ENCODE results near the gene COG5. TPM values are rescaled to one million over a fixed set of nuclear protein-coding genes. Genes with fewer than 3 reads are reported as not detected.

Gene COG5
- total and polyA plus RNA-seq, 4 experiments from 2014 or later: 39.3 to 87.8 (median 64.6) TPM

DNA sequence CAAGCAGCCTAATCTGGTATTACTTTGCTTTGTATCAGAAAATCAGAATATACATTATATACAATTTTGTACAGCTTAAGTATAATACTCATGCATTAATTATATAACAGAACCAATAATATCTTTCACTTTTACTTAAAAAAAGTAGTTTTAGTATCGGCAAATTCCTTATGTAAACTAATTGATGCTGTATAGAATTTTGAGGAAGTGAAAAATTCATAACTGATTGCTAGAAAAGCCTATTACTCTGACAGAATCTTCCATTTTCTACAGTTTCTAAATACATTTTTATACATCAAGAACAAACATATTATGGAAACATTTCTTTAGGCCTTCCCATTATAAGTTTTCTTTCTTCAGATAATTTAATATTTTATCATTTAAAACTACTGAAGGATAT, 217.8 kb downstream of the COG5 start:
- intact Hi-C loops (cut with micrococcal nuclease): no loop called here
- Histone ChIP-seq H3K4me1 (ENCODE audit: insufficient read depth, low read length) (no peaks in the 10 kb centered on the region), H3K27ac (ENCODE audit: low read depth, low read length) (no peak overlapping the region), H3K9me3 (ENCODE audit: control insufficient read depth in 1 of 2, low read length in 2 of 2) (no peaks in the 10 kb centered on the region), H3K4me3 (ENCODE audit: low read length in 2 of 2) (no peak overlapping the region), H3K36me3 (ENCODE audit: insufficient read depth, low read length) (no peaks in the 10 kb centered on the region), H3K27me3 (ENCODE audit: insufficient read depth, low read length) (no peaks in the 10 kb centered on the region)
- no peaks in the 10 kb centered on the region for H3K27me3 Mint-ChIP-seq
- peaks cover 26 to 38% of the 10 kb centered on the region in 2 donors for H3K36me3 Mint-ChIP-seq
- ChIA-PET CTCF (ENCODE audit: partially characterized antibody) (no interaction called here), POLR2A (ENCODE audit: partially characterized antibody) (no interaction called here)
- no peak overlapping the region for H3K4me3 Mint-ChIP-seq
- peaks cover 0 to 5% (median 0%) of the 10 kb centered on the region in 4 donors for H3K4me1 Mint-ChIP-seq
- no peak for DNase-seq
- H3K9me3 Mint-ChIP-seq: peaks cover 0 to 11% (median 2%) of the 10 kb centered on the region in 8 donors
- no peak overlapping the region for H3K27ac Mint-ChIP-seq

DNA sequence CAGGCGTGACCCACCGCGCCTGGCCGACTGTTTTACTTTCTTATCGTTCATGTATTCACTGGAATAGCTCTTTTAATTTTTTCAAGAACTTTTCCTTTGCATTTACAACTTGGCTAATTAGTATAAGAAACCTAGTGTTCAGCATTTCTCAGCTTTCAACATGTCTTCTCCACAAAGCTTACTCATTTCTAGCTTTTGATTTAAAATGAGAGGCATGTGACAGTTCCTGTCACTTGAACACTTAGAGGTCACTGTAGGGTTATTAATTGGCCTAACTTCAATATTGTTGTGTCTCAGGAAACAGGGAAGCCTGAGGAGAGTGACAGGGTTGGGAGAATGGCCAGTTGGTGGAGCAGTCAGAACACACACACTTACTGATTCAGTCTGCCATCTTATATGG, 218.9 kb downstream of the COG5 start:
- Histone ChIP-seq H3K27ac (ENCODE audit: low read depth, low read length) (no peak overlapping the region), H3K27me3 (ENCODE audit: insufficient read depth, low read length) (no peaks in the 10 kb centered on the region), H3K9me3 (ENCODE audit: control insufficient read depth in 1 of 2, low read length in 2 of 2) (no peaks in the 10 kb centered on the region), H3K36me3 (ENCODE audit: insufficient read depth, low read length) (no peaks in the 10 kb centered on the region), H3K4me1 (ENCODE audit: insufficient read depth, low read length) (no peaks in the 10 kb centered on the region), H3K4me3 (ENCODE audit: low read length in 2 of 2) (no peak overlapping the region)
- H3K4me3 Mint-ChIP-seq: no peak overlapping the region
- CTCF ChIA-PET (ENCODE audit: partially characterized antibody): no interaction called here
- H3K9me3 Mint-ChIP-seq: peaks cover 0 to 10% (median 3%) of the 10 kb centered on the region in 8 donors
- H3K27me3 Mint-ChIP-seq: no peaks in the 10 kb centered on the region
- intact Hi-C loops (cut with micrococcal nuclease): no loop called here
- H3K4me1 Mint-ChIP-seq: peaks cover 0 to 16% (median 3%) of the 10 kb centered on the region in 4 donors
- POLR2A ChIA-PET (ENCODE audit: partially characterized antibody): no interaction called here
- peaks cover 23 to 41% of the 10 kb centered on the region in 2 donors for H3K36me3 Mint-ChIP-seq
- no peak for DNase-seq
- H3K27ac Mint-ChIP-seq: peak overlapping the region in 1 of 7 donors; percentile 35

- CTCF ChIA-PET (ENCODE audit: partially characterized antibody): interaction anchor here (1.2 kb wide), 1 partner anchor 14 kb away, joined by 4 read pairs; no protein-coding TSS in a partner anchor
- H3K4me3 Mint-ChIP-seq: no peak overlapping the region
- no peak overlapping the region for H3K4me3 ChIP-seq (ENCODE audit: low read length in 2 of 2)
These were observed 219.4 kb downstream of the COG5 start for GRCh38 chr7:107344286-107344685.

DNA sequence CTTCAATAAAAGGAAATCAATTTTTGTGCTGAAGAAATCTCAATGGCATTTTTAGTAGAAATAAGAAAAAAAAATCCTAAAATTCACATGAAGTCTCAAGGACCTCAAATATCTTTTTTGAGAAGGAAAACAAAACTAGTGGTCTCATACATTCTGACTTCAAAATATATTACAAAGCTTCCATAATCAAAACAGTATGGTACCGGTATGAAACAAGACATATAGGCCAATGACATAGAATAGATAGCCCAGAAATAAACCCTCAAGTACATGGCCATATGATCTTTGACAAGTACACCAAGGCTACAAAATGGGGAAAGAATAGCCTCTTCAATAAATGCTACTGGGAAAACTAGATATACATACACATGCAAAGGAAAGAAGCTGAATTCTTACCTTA, 225.6 kb downstream of the COG5 start:
- Mint-ChIP-seq H3K27ac (no peak overlapping the region), H3K9me3 (peaks cover 0 to 10% (median 5%) of the 10 kb centered on the region in 8 donors), H3K4me3 (no peak overlapping the region), H3K27me3 (no peaks in the 10 kb centered on the region), H3K4me1 (peaks cover 2 to 26% (median 9%) of the 10 kb centered on the region in 4 donors), H3K36me3 (peaks cover 20 to 45% of the 10 kb centered on the region in 2 donors)
- peaks cover 3% of the 10 kb centered on the region for H3K4me1 ChIP-seq (ENCODE audit: insufficient read depth, low read length)
- ChIA-PET POLR2A (ENCODE audit: partially characterized antibody) (no interaction called here), CTCF (ENCODE audit: partially characterized antibody) (no interaction called here)
- no peak overlapping the region for H3K4me3 ChIP-seq (ENCODE audit: low read length in 2 of 2)
- no peak for DNase-seq
- no peak overlapping the region for H3K27ac ChIP-seq (ENCODE audit: low read depth, low read length)
- intact Hi-C loops (cut with micrococcal nuclease): no loop called here
- no peaks in the 10 kb centered on the region for H3K27me3 ChIP-seq (ENCODE audit: insufficient read depth, low read length)
- H3K36me3 ChIP-seq (ENCODE audit: insufficient read depth, low read length): no peaks in the 10 kb centered on the region
- H3K9me3 ChIP-seq (ENCODE audit: control insufficient read depth in 1 of 2, low read length in 2 of 2): no peaks in the 10 kb centered on the region

More at GRCh38 chr7:107344286-107344685, 219.4 kb downstream of the COG5 start:
- Histone ChIP-seq H3K9me3 (ENCODE audit: control insufficient read depth in 1 of 2, low read length in 2 of 2) (no peaks in the 10 kb centered on the region), H3K27ac (ENCODE audit: low read depth, low read length) (no peak overlapping the region), H3K4me1 (ENCODE audit: insufficient read depth, low read length) (no peaks in the 10 kb centered on the region), H3K27me3 (ENCODE audit: insufficient read depth, low read length) (no peaks in the 10 kb centered on the region), H3K36me3 (ENCODE audit: insufficient read depth, low read length) (no peaks in the 10 kb centered on the region)
- Mint-ChIP-seq H3K27ac (peak overlapping the region in 1 of 7 donors; percentile 35), H3K36me3 (peaks cover 23 to 46% of the 10 kb centered on the region in 2 donors), H3K4me1 (peaks cover 0 to 17% (median 4%) of the 10 kb centered on the region in 4 donors), H3K9me3 (peaks cover 0 to 10% (median 3%) of the 10 kb centered on the region in 8 donors), H3K27me3 (no peaks in the 10 kb centered on the region)
- no peak for DNase-seq
- intact Hi-C loops (cut with micrococcal nuclease): no loop called here
- POLR2A ChIA-PET (ENCODE audit: partially characterized antibody): interaction anchor here (0.8 kb wide), 1 partner anchor 14 kb away, joined by 3 read pairs; no protein-coding TSS in a partner anchor

DNA sequence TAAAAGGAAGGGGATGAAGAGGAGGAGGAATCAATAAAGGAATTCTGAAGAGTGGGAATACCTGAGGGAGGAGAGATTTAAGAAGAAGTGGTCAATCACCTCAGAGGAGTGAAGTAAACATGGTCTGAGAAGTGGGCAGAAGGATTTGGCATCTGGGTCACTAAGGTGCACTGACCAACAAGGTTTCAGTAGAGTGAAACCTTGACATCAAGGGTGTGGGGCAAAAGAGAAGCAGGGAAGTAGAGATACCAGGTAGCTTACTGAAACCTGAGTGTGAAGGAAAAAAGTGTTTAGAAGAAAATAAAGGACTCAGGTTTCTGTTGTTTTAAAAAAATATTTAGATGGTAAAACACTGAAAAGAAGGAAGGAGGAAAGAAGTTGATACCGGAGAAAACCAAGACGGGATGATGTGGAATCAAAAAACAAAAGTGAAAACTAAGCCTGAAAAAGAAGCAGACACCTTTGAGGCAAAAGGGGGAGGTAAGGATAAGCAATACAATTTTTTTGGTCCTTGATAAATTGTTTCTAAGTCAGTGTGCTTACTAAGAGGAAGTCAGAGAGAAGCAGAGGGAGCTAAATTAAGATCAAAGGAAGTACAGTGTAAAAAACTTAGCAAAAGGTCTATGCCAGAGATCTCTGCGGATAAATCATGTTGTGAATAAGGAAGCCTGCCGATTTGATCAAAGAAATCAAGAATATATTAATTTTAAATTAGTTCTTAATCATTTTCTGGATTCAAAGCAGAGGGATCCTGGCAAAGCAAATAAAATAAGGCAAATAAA, 231.0 kb downstream of the COG5 start:
- Histone ChIP-seq H3K9me3 (ENCODE audit: control insufficient read depth in 1 of 2, low read length in 2 of 2) (no peaks in the 10 kb centered on the region), H3K4me3 (ENCODE audit: low read length in 2 of 2) (no peak overlapping the region), H3K36me3 (ENCODE audit: insufficient read depth, low read length) (no peaks in the 10 kb centered on the region), H3K27ac (ENCODE audit: low read depth, low read length) (no peak overlapping the region), H3K4me1 (ENCODE audit: insufficient read depth, low read length) (peaks cover 7% of the 10 kb centered on the region), H3K27me3 (ENCODE audit: insufficient read depth, low read length) (no peaks in the 10 kb centered on the region)
- peaks cover 0 to 3% (median 0%) of the 10 kb centered on the region in 8 donors for H3K9me3 Mint-ChIP-seq
- intact Hi-C loops (cut with micrococcal nuclease): no loop called here
- POLR2A ChIA-PET (ENCODE audit: partially characterized antibody): no interaction called here
- CTCF ChIA-PET (ENCODE audit: partially characterized antibody): no interaction called here
- H3K4me3 Mint-ChIP-seq: peak overlapping the region in 5 of 8 donors; percentile 20 to 47 (median 28)
- peak overlapping the region in 5 of 7 donors; percentile 30 to 61 (median 44) for H3K27ac Mint-ChIP-seq
- peaks cover 6 to 19% of the 10 kb centered on the region in 2 donors for H3K36me3 Mint-ChIP-seq
- DNase-seq: peak in 1 of 5 donors; percentile 1
- no peaks in the 10 kb centered on the region for H3K27me3 Mint-ChIP-seq
- peaks cover 11 to 15% (median 14%) of the 10 kb centered on the region in 4 donors for H3K4me1 Mint-ChIP-seq

- H3K36me3 Mint-ChIP-seq: peaks cover 8 to 20% of the 10 kb centered on the region in 2 donors
- H3K4me1 ChIP-seq (ENCODE audit: insufficient read depth, low read length): peaks cover 7% of the 10 kb centered on the region
- H3K27me3 Mint-ChIP-seq: no peaks in the 10 kb centered on the region
- ChIA-PET POLR2A (ENCODE audit: partially characterized antibody) (interaction anchor here (0.7 to 0.9 kb wide), 2 partner anchors 13 to 403 kb away, joined by 3 to 4 read pairs; no protein-coding TSS in a partner anchor), CTCF (ENCODE audit: partially characterized antibody) (interaction anchor here (1.0 to 1.4 kb wide), 3 partner anchors 13 to 81 kb away, joined by 3 to 4 read pairs (median 3); no protein-coding TSS in a partner anchor)
- H3K4me3 Mint-ChIP-seq: no peak overlapping the region
- no peaks in the 10 kb centered on the region for H3K27me3 ChIP-seq (ENCODE audit: insufficient read depth, low read length)
- intact Hi-C loops (cut with micrococcal nuclease): no loop called here
- no peaks in the 10 kb centered on the region for H3K9me3 ChIP-seq (ENCODE audit: control insufficient read depth in 1 of 2, low read length in 2 of 2)
- no peak overlapping the region for H3K4me3 ChIP-seq (ENCODE audit: low read length in 2 of 2)
- H3K9me3 Mint-ChIP-seq: no peaks in the 10 kb centered on the region
- no peak overlapping the region for H3K27ac Mint-ChIP-seq
- DNase-seq: no peak
- H3K4me1 Mint-ChIP-seq: peaks cover 9 to 16% (median 13%) of the 10 kb centered on the region in 4 donors
- H3K27ac ChIP-seq (ENCODE audit: low read depth, low read length): no peak overlapping the region
- no peaks in the 10 kb centered on the region for H3K36me3 ChIP-seq (ENCODE audit: insufficient read depth, low read length)
These were observed 233.2 kb downstream of the COG5 start for GRCh38 chr7:107330478-107330877.

DNA sequence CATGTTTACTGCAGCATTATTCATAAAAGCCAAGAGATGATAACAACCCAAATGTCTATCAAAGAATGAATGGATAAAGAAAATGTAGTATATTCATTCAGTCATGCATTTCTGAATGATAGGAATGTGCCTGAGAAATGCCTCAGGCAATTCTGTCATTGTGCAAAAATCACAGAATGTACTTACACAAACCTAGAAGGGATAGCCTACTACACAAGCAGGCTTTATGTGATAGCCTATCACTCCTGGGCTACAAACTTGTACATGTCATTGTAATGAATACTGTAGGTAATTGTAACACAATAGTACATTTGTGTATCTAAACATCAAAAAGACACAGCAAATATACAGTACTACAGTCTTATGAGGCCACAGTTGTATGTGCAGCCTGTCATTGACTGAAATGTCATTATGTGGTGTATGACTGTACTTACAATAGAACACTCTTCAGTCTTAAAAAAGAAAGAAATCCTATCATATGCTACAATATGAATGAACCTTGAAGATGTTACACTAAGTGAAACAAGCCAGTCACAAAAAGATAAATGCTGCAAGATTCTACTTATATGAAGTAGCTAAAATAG, 235.6 kb downstream of the COG5 start:
- intact Hi-C loops (cut with micrococcal nuclease): no loop called here
- no peak overlapping the region for H3K27ac ChIP-seq (ENCODE audit: low read depth, low read length)
- no peak overlapping the region for H3K4me3 ChIP-seq (ENCODE audit: low read length in 2 of 2)
- ChIA-PET CTCF (ENCODE audit: partially characterized antibody) (no interaction called here), POLR2A (ENCODE audit: partially characterized antibody) (no interaction called here)
- H3K9me3 ChIP-seq (ENCODE audit: control insufficient read depth in 1 of 2, low read length in 2 of 2): no peaks in the 10 kb centered on the region
- H3K4me3 Mint-ChIP-seq: no peak overlapping the region
- H3K9me3 Mint-ChIP-seq: no peaks in the 10 kb centered on the region
- no peak for DNase-seq
- no peak overlapping the region for H3K27ac Mint-ChIP-seq
- H3K4me1 ChIP-seq (ENCODE audit: insufficient read depth, low read length): peaks cover 4% of the 10 kb centered on the region
- H3K27me3 ChIP-seq (ENCODE audit: insufficient read depth, low read length): no peaks in the 10 kb centered on the region
- no peaks in the 10 kb centered on the region for H3K36me3 ChIP-seq (ENCODE audit: insufficient read depth, low read length)
- peaks cover 13 to 25% of the 10 kb centered on the region in 2 donors for H3K36me3 Mint-ChIP-seq
- no peaks in the 10 kb centered on the region for H3K27me3 Mint-ChIP-seq
- H3K4me1 Mint-ChIP-seq: peaks cover 5 to 14% (median 7%) of the 10 kb centered on the region in 4 donors
